BLaER1 treated with 17β-estradiol and CSF1 and Interleukin-3, amounts not matched to agents 10 nM and 100 nM (cell line): ENCODE measurements around the gene GUCY1A2.

Source experiments
- H3K27ac ChIP-seq, 11 experiments: shearing (Covaris generic); formaldehyde crosslinking; 2 replicates each; pipeline ENCODE4 v1.8.1; 2022
- H3K27me3 ChIP-seq, 11 experiments: shearing (Covaris generic); formaldehyde crosslinking; 2 replicates each; pipeline ENCODE4 v1.8.1; 2022
- H3K36me3 ChIP-seq, 11 experiments: shearing (Covaris generic); formaldehyde crosslinking; 2 replicates each; pipeline ENCODE4 v1.8.1; 2022
- H3K4me1 ChIP-seq, 10 experiments: shearing (Covaris generic); formaldehyde crosslinking; 2 replicates each; pipeline ENCODE4 v1.8.1; 2022
- H3K4me2 ChIP-seq, 11 experiments: shearing (Covaris generic); formaldehyde crosslinking; 2 replicates each; pipeline ENCODE4 v1.8.1; 2022
- H3K4me3 ChIP-seq, 10 experiments: shearing (Covaris generic); formaldehyde crosslinking; 2 replicates each; pipeline ENCODE4 v1.8.1; 2022
- H3K9ac ChIP-seq, 11 experiments: shearing (Covaris generic); formaldehyde crosslinking; 2 replicates each; pipeline ENCODE4 v1.8.1; 2022
- H3K9me3 ChIP-seq, 11 experiments: shearing (Covaris generic); formaldehyde crosslinking; replicated peaks in 1 of 11; 2 replicates each; pipeline ENCODE4 v1.8.1; 2022
- H4K20me1 ChIP-seq, 11 experiments: shearing (Covaris generic); formaldehyde crosslinking; 2 replicates each; pipeline ENCODE4 v1.8.1; 2022
- Cebpa-rat ChIP-seq, 11 experiments: shearing (Covaris generic); IDR thresholded peaks; 2 replicates each; pipeline ENCODE4 v1.8.1; 2022

Gene GUCY1A2

GRCh38 chr11:106761745-106762144 lies 256.5 kb downstream of the GUCY1A2 start:
- H3K4me1 ChIP-seq: no peaks in the 10 kb centered on the region
- H3K4me3 ChIP-seq: no peak overlapping the region
- H3K9ac ChIP-seq: no peak overlapping the region

DNA sequence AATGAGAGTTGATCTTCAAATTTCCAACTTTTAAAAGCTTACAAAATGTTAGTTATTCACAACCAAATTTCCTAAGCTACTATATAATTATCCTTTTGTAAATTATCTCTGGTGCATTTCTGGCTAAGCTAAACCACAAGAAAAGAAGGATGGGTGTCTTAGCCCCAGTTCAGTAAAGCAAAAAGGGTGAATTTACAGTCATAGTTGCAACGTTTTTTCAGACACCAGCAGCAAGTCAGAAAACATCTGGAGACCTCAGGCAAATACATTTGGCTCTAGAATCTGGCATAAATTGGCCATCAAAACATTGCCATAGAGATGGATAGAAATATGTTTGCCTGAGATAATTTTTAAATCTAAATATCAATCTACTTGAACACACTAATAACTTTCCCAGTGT lies 257.0 kb downstream of the GUCY1A2 start:
- no peak overlapping the region for H3K27ac ChIP-seq
- no peak overlapping the region for H3K4me2 ChIP-seq
- no peaks in the 10 kb centered on the region; a peak in 1 of 22 replicates for H3K9me3 ChIP-seq
- H3K4me3 ChIP-seq: no peak overlapping the region
- no peak for TF ChIP-seq Cebpa-rat (IDR thresholded peaks at IDR 0.05)
- H3K36me3 ChIP-seq: no peaks in the 10 kb centered on the region
- H4K20me1 ChIP-seq: no peaks in the 10 kb centered on the region
- H3K9ac ChIP-seq: no peak overlapping the region
- H3K27me3 ChIP-seq: no peaks in the 10 kb centered on the region
- H3K4me1 ChIP-seq: no peaks in the 10 kb centered on the region

More at GRCh38 chr11:106761745-106762144, 256.5 kb downstream of the GUCY1A2 start:
- Histone ChIP-seq H3K4me2 (no peak overlapping the region), H3K36me3 (no peaks in the 10 kb centered on the region), H4K20me1 (no peaks in the 10 kb centered on the region), H3K27me3 (no peaks in the 10 kb centered on the region), H3K27ac (no peak overlapping the region), H3K9me3 (no peaks in the 10 kb centered on the region; a peak in 1 of 22 replicates)
- TF ChIP-seq Cebpa-rat (IDR thresholded peaks at IDR 0.05): no peak

DNA sequence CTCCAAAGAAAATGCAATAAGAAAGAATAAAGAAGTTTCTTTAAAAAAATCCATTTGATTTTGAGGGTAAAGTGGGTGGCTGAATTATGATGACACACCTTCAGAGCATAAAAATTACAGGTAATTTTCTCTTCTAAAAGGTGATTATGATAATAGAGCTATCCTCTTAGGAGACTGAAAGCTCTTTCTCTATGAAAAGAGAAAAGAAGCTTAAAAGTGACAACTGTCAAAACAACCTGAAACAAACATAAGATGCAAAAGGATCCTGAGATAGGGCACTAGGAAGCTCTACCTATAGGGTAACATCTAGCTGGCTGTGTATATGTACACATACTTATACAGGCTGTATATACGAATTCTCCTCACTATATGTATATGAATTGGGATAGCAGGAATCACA lies 270.2 kb downstream of the GUCY1A2 start:
- Histone ChIP-seq H3K4me1 (no peaks in the 10 kb centered on the region), H4K20me1 (no peaks in the 10 kb centered on the region), H3K9me3 (no peaks in the 10 kb centered on the region), H3K4me2 (no peak overlapping the region), H3K4me3 (no peak overlapping the region), H3K36me3 (no peaks in the 10 kb centered on the region), H3K27me3 (no peaks in the 10 kb centered on the region), H3K27ac (no peak overlapping the region), H3K9ac (no peak overlapping the region)
- no peak for TF ChIP-seq Cebpa-rat (IDR thresholded peaks at IDR 0.05)

- no peak overlapping the region for H3K27ac ChIP-seq
- H4K20me1 ChIP-seq: no peaks in the 10 kb centered on the region
- H3K9me3 ChIP-seq: no peaks in the 10 kb centered on the region
- H3K4me1 ChIP-seq: no peaks in the 10 kb centered on the region
- H3K27me3 ChIP-seq: no peaks in the 10 kb centered on the region
- H3K9ac ChIP-seq: no peak overlapping the region
- H3K4me3 ChIP-seq: no peak overlapping the region
- no peaks in the 10 kb centered on the region for H3K36me3 ChIP-seq
- no peak for TF ChIP-seq Cebpa-rat (IDR thresholded peaks at IDR 0.05)
- H3K4me2 ChIP-seq: no peak overlapping the region
These were observed 272.3 kb downstream of the GUCY1A2 start for GRCh38 chr11:106745941-106746340.

DNA sequence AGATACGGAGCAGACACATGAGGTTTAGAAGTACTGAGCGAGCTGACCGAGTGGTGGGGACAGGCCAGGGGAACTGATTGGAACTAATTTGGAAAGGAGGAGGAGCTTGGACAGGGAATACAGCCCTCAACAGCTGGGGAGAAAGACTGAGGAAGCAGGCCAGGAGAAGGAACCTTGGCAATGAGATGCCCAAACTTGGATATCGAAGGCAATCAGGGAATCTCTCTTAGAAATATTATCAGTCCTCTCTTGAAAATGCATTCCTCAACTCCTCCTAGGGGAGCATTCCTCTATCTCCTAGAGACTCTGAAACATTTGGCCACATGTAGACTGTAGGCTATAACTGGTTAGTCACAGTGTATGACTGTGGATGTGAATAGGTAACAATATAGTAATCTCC lies 284.6 kb downstream of the GUCY1A2 start:
- Histone ChIP-seq H3K4me3 (no peak overlapping the region), H4K20me1 (no peaks in the 10 kb centered on the region), H3K27ac (no peak overlapping the region), H3K36me3 (no peaks in the 10 kb centered on the region), H3K4me1 (no peaks in the 10 kb centered on the region), H3K4me2 (no peak overlapping the region), H3K27me3 (no peaks in the 10 kb centered on the region), H3K9me3 (peaks cover 0 to 13% (median 4%) of the 10 kb centered on the region in 11 experiments; a peak in 5 of 22 replicates), H3K9ac (no peak overlapping the region)
- no peak for TF ChIP-seq Cebpa-rat (IDR thresholded peaks at IDR 0.05)

DNA sequence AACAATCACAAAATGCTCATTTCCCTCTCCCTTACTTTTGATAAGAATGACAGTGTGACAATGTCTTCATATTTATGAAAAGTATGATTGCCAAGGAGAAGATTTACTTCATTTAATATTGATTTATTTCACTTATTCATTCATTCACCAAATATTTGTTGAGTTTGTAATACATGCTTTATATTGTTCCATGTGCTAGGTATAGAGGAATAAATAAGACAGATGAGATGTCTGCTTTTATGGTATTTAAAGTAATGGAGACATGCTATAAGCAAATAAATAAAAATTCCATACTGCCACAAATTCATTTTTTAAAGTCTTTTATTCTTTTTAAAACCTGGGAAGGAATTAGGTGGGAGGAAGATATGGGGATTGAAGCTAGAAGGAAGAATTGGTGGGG lies 289.4 kb downstream of the GUCY1A2 start:
- Histone ChIP-seq H3K9ac (no peak overlapping the region), H3K27me3 (no peaks in the 10 kb centered on the region), H3K4me3 (no peak overlapping the region), H4K20me1 (no peaks in the 10 kb centered on the region), H3K9me3 (no peaks in the 10 kb centered on the region), H3K36me3 (no peaks in the 10 kb centered on the region), H3K4me1 (no peaks in the 10 kb centered on the region), H3K4me2 (no peak overlapping the region), H3K27ac (no peak overlapping the region)
- no peak for TF ChIP-seq Cebpa-rat (IDR thresholded peaks at IDR 0.05)

- no peaks in the 10 kb centered on the region for H4K20me1 ChIP-seq
These were observed 289.9 kb downstream of the GUCY1A2 start for GRCh38 chr11:106728379-106728778.

GRCh38 chr11:106727256-106727655 lies 291.0 kb downstream of the GUCY1A2 start:
- Histone ChIP-seq H3K27me3 (no peaks in the 10 kb centered on the region), H4K20me1 (no peaks in the 10 kb centered on the region), H3K4me2 (no peak overlapping the region), H3K27ac (no peak overlapping the region), H3K9me3 (no peaks in the 10 kb centered on the region), H3K9ac (no peak overlapping the region), H3K4me3 (no peak overlapping the region), H3K4me1 (no peaks in the 10 kb centered on the region), H3K36me3 (no peaks in the 10 kb centered on the region)
- no peak for TF ChIP-seq Cebpa-rat (IDR thresholded peaks at IDR 0.05)

More at GRCh38 chr11:106728379-106728778, 289.9 kb downstream of the GUCY1A2 start:
- H3K4me3 ChIP-seq: no peak overlapping the region
- no peak overlapping the region for H3K27ac ChIP-seq
- no peak overlapping the region for H3K4me2 ChIP-seq
- H3K9ac ChIP-seq: no peak overlapping the region
- H3K4me1 ChIP-seq: no peaks in the 10 kb centered on the region
- no peaks in the 10 kb centered on the region for H3K27me3 ChIP-seq
- H3K36me3 ChIP-seq: no peaks in the 10 kb centered on the region
- TF ChIP-seq Cebpa-rat (IDR thresholded peaks at IDR 0.05): no peak
- H3K9me3 ChIP-seq: no peaks in the 10 kb centered on the region

DNA sequence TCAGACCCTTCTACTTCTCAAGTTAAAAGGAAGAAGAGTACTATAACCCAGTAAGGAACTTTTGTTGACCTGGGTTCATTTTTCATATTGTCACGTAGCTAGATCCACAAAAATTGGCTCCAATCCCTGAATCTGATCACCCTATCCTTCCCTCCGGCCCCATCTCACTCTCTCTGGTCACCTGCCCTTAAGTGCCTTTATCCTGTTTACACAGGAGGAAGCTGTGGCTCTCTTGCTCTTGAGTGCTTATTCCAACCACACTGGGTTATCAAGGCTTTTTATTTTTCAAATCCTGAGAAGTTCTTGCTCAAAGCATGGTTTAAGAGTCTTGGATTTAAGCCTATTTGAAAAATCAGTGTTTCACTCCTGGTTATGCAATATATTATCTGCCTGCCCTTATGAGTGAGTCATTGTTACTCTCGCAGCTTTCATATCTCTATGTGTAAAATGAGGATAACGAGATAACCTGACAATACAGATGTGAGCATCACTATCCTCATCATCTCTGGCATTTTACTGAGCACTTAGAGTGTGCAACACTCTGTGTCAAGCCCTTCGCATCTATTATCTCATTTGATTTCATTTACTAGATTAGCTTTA lies 293.9 kb downstream of the GUCY1A2 start:
- H3K27ac ChIP-seq: no peak overlapping the region
- H3K4me1 ChIP-seq: no peaks in the 10 kb centered on the region
- H4K20me1 ChIP-seq: no peaks in the 10 kb centered on the region
- H3K27me3 ChIP-seq: no peaks in the 10 kb centered on the region
- no peak overlapping the region for H3K9ac ChIP-seq
- H3K9me3 ChIP-seq: no peaks in the 10 kb centered on the region
- no peak overlapping the region for H3K4me2 ChIP-seq
- no peak overlapping the region for H3K4me3 ChIP-seq
- no peak for TF ChIP-seq Cebpa-rat (IDR thresholded peaks at IDR 0.05)
- H3K36me3 ChIP-seq: no peaks in the 10 kb centered on the region

- TF ChIP-seq Cebpa-rat (IDR thresholded peaks at IDR 0.05): no peak
- H3K27ac ChIP-seq: no peak overlapping the region
- no peaks in the 10 kb centered on the region for H4K20me1 ChIP-seq
- no peaks in the 10 kb centered on the region for H3K9me3 ChIP-seq
- H3K36me3 ChIP-seq: no peaks in the 10 kb centered on the region
- H3K4me1 ChIP-seq: no peaks in the 10 kb centered on the region
- H3K4me3 ChIP-seq: no peak overlapping the region
- H3K4me2 ChIP-seq: no peak overlapping the region
- H3K27me3 ChIP-seq: no peaks in the 10 kb centered on the region
- H3K9ac ChIP-seq: no peak overlapping the region
These were observed 295.2 kb downstream of the GUCY1A2 start for GRCh38 chr11:106723071-106723470.
